Measurements from ENCODE around the gene TEX29. TPM values are rescaled to one million over a fixed set of nuclear protein-coding genes. Genes with fewer than 3 reads are reported as not detected.

TEX29 gene
- total RNA-seq, 1 experiment from 2014 or later: 0.33 TPM

- Histone ChIP-seq H3T11ph (ENCODE audit: low read length) (no peak overlapping the region), H3K4ac (ENCODE audit: low read depth, low read length) (no peak overlapping the region), H3K14ac (ENCODE audit: insufficient read depth, low read length) (no peak overlapping the region), H3K9ac (ENCODE audit: extremely low read depth, insufficient read length, low read length) (no peak overlapping the region), H3K56ac (ENCODE audit: insufficient read length, low read depth, low read length) (no peak overlapping the region), H3K4me2 (ENCODE audit: insufficient read depth, insufficient read length, low read length) (no peak overlapping the region), H2BK12ac (ENCODE audit: insufficient read length, low read depth, low read length) (no peak overlapping the region), H3K27me3 (ENCODE audit: insufficient read depth, low read length) (no peaks in the 10 kb centered on the region), H3K79me1 (ENCODE audit: insufficient read depth, low read depth, low read length, poor library complexity, severe bottlenecking) (no peaks in the 10 kb centered on the region), H3K9me3 (ENCODE audit: control insufficient read depth, low read depth, low read length) (no peaks in the 10 kb centered on the region), H3K23ac (ENCODE audit: insufficient read length, low read depth, low read length) (no peak overlapping the region), H2BK20ac (ENCODE audit: low read depth, low read length, poor library complexity, severe bottlenecking) (no peak overlapping the region), H3K79me2 (ENCODE audit: insufficient read depth, low read length) (0 out of 2 replicates have a peak, but pooled peaks cover 1% of the 10 kb centered on the region), H3K23me2 (ENCODE audit: insufficient read length, low read depth, low read length, poor library complexity, severe bottlenecking) (no peaks in the 10 kb centered on the region), H3K4me1 (ENCODE audit: insufficient read depth, low read length) (no peaks in the 10 kb centered on the region), H2AK5ac (ENCODE audit: insufficient read length, low read length) (no peak overlapping the region), H2BK5ac (ENCODE audit: insufficient read length, low read length) (no peak overlapping the region), H4K91ac (ENCODE audit: insufficient read length, low read depth, low read length) (no peak overlapping the region), H4K20me1 (ENCODE audit: control insufficient read depth, insufficient read depth, insufficient read length) (no peaks in the 10 kb centered on the region), H2BK15ac (ENCODE audit: low read depth, low read length) (no peak overlapping the region), H3K18ac (ENCODE audit: insufficient read length, low read depth, low read length) (no peak overlapping the region), H2BK120ac (ENCODE audit: low read depth, low read length, poor library complexity, severe bottlenecking) (no peak overlapping the region), H4K5ac (ENCODE audit: insufficient read length, low read depth, low read length) (no peak overlapping the region), H2AFZ (ENCODE audit: low read length) (no peak overlapping the region), H3K27ac (ENCODE audit: insufficient read length, low read depth, low read length) (no peak overlapping the region), H4K8ac (replicated peaks; ENCODE audit: insufficient read length, low read depth, low read length) (no peak overlapping the region)
- TF ChIP-seq CTCF (conservative IDR thresholded peaks at IDR 0.05): no peak
- H3K27me3 Mint-ChIP-seq (ENCODE audit: low read depth): peaks cover 8% of the 10 kb centered on the region
- WGBS (ENCODE audit: extremely low coverage, insufficient read length, low lambda C conversion rate): no CpG with 5 or more reads among the region's 2 CpGs
- no peaks in the 10 kb centered on the region for H3K4me1 Mint-ChIP-seq
- DNase-seq: no peak
- H3K9me3 Mint-ChIP-seq: peaks cover 12% of the 10 kb centered on the region in 2 experiments
- H3K4me3 Mint-ChIP-seq: no peak overlapping the region
- H3K36me3 Mint-ChIP-seq (ENCODE audit: insufficient read depth in 1 of 3, low read depth in 3 of 3): no peaks in the 10 kb centered on the region; a peak in 1 of 7 replicates
- no peak overlapping the region for H3K27ac Mint-ChIP-seq
Measured at GRCh38 chr13:111353508-111353907, 33.1 kb downstream of the TEX29 start.
